ENCODE results near the gene GAREM1.
"Not testable (repeated sequence)": the region's sequence is repeated elsewhere in the genome, so short reads cannot be mapped to it uniquely, and the experiment has no call there.

GAREM1 gene

DNA sequence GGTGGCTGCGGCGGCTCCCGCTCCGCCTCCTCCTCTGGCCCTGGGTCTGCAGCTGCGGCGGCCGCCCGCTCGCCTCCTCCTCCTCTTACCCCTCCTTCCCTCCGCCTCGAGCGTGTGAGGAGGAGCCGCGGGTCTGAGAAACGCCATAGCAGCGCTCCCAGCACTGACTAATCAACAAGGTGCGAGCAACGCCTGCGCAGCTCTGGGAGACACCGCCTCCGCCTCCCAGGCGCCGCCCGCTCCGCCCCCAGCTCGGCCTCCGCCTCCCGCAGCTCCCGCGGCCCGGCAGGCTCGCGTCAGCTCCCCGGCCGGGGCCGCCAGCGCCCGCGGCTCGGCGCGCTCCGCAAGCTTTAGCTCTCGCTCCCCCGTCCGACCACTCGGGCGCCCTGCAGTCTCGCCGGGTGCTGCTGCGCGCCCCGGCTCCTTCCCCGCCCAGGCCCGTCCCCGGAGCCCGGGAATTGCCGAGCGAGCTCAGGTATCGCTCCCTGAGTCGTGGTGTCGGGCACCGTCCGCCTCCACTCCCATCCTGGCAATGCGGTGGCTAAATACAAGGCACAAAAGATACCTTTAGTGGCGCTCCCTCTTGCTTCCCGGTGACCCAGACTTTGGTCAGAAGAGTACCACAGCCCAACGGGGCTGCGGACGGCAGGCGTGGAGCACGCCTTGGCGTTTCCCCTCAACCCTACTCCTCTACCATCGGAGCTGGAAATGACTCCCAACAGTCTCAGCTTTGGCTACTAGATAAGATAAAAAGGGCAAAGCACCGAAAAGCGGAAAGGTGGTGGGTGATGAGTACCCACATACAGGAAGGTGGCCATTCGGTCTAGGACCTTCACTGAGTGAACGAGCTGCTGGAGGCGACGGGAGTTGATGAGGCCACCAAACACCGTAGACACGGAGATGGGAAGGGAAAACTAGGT lies at the start of gene GAREM1:
Gene GAREM1 (minus strand): TSS at position 169 of the 920 bp plus-strand sequence. CDS start 454 bp downstream, outside the sequence.
- peak; percentile 93 for DNase-seq (ENCODE audit: low read depth, low spot score)

DNA sequence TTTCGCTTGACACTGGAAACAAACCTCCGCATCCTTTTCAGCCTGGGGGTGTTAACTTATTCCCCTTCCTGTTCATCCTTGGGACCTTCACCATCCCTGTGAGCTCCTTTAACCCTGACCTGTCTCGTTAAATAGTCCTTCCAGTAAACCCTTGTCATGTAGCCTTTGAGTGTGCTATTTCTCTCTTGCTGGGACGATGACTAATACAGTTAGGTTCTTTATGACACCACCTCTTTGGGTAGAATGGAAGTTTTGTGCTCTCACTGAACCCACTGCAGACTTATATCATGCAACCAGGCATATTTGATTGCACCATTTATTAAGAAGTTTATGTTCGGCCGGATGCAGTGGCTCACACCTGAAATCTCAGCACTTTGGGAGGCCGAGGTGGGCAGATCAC lies 40.5 kb upstream of the GAREM1 start:
- no peak for DNase-seq (ENCODE audit: low read depth, low spot score)

DNA sequence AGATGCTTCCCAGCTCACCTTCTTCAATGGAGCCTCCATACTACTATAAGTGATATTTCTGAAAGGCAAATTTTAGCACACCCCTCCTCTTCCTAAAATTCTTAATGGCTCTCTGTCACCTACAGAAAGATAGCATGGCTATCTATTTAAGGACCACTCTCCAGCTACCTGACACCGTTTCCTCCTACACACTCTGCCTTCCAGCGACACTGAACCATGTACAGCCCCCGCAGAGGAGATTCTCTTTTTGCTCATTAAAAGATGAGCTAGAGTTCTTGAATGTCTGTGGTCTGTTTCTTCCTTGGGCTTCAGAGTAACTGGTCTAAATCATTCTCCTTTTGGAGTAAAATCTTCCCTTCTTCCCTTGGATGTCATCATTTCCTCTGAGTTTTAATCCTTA lies 38.4 kb upstream of the GAREM1 start:
- no peak for DNase-seq (ENCODE audit: low read depth, low spot score)

DNA sequence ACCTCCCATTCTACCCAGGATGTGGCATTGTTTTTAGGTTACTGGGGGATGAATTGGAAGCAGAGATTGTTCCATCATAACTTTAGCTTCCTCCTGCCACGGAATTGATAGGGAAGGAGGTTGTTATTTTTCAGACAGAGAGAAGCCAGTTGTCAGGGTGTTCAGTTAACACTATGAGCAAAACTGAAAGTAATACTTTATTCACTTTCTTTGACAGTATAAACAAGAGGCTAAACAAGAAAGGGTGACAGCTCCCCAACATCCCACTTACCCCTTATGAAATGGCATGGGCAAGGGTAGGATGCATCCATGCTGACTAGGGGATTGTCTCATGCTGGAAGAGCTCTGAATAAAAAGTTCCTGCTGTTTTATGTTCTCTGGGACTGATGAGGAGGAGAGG lies 36.4 kb upstream of the GAREM1 start:
- no peak for DNase-seq (ENCODE audit: low read depth, low spot score)

DNA sequence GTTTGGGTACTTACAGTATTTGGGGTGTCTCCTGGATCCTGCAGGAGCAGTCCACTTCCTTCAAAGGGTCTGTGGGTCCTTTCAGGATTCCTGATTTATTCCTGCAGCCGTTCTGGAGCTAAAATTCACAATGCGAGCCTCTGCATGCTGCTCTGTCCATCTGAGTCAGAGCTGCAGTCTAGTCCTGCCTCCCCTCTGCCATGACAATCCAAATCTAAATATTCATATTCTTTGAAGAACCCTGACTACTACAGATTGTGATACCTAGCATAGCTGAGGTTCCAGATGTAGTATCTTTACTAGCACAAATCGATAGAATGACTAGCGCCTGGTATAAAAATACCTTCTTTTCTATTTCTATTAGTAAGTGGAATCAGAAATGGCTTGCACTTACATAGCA lies 31.3 kb upstream of the GAREM1 start:
- no peak for DNase-seq (ENCODE audit: low read depth, low spot score)

DNA sequence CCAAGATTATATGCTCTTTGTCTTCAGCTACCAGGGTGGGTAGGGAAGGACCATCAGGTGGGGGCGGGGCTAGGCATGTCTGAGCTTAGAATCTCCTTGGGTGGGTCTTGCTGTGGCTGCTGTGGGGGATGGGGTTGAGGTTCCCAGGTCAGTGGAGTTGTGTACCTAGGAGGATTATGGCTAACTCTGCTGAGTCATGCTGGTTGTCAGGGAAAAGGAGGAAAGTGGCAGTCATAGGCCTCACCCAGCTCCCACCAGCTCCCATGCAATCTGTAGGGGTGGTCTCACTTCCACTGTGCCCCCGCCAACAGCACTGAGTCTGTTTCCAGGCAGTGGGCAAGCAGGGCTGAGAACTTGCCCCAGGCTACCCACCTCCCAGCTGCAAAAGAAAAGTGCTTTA lies 30.6 kb upstream of the GAREM1 start:
- not testable (repeated sequence) for DNase-seq (ENCODE audit: low read depth, low spot score)

DNA sequence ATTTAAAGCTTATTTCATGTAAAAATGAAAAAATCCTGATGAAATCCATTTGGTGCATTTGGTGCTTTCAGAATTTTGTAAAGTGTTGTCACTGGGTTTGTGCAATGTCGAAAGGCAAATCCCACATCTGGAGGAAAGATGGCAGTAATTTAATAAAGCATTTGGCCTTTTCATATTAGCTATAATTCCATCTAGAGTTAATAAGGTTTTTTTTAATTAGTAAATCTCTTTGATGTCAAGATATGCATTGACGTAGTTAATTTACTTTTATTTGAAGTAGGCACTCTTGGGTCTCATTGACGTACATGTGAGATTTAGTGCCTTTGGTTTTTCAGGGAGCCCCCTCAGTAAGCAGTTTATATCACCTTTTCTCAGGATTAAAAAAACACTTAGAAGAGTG lies 12.3 kb upstream of the GAREM1 start:
- no peak for DNase-seq (ENCODE audit: low read depth, low spot score)

DNA sequence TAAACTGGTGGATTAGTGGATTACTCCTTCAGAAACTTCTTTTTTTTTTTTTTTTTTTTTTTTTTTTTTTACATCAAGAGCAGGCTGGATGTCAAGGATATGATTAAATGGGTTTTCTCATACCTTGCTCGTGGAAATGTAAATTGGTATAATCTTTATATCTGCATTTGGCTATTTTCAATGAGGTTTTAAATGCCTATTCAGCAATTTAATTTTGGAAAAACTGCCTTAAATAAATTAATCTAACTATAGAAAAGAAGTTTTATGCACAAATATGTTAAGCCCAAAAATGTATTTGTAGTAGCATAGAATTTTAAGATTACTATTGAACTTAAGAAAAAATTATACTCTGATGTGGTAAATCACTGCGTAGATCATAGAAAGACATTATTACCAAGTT lies 11.4 kb upstream of the GAREM1 start:
- no peak for DNase-seq (ENCODE audit: low read depth, low spot score)

DNA sequence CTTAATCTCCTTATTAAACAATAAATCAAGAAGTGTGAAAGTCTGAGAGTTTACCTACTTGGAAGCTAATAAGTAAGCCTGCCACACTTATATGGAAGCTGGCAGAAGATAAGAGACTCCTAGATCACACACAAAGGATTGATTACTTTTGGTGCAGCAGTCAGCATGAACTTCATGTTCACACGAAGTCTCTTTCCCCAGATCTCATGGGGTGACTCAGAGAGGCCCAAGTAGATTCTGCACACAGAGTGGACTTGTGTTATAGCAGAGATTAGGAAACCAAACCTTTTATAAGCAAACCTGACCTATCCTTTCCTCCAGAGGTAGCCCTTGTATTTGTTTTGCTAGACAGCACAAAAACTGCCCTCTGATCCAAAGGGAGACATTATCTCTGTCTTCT lies 9.9 kb upstream of the GAREM1 start:
- no peak for DNase-seq (ENCODE audit: low read depth, low spot score)

DNA sequence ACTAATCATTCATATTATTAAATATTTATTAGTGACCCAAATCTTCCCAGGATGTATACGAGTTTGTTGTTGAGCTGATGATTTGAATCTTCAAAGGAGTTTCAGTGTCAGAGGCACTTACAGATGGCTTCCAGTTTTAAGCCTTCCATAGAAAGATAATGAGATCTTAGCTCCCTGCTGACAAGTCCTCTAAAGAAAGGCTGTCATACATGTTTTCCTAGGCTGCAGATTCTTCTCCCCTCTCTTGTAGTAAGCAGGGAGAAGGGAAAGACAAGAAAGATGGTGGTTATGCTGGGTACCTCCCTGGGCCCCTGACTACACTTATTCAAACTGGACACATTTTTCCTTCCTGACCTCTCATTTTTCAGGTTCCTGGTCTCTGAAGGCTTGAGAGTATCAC lies 8.1 kb upstream of the GAREM1 start:
- DNase-seq (ENCODE audit: low read depth, low spot score) = no peak

DNA sequence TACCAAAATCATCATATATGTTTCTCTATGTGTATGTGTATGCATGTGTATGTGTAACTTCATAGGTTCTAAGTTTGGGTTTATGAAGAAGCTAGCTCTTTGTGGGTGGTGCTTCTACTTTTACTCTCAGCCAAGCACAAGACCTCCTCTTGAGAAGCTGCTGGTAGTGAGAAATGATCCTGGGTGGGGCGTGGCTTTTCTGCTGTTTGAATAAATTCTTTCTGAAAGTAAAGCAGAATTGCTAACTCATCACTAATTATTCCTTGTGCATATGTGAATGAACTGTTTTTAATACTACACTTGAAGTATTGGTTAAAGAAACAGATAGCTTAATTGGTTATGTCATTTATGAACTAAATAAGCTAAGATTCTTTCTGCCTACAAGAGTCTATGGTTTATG lies 7.6 kb upstream of the GAREM1 start:
- no peak for DNase-seq (ENCODE audit: low read depth, low spot score)

DNA sequence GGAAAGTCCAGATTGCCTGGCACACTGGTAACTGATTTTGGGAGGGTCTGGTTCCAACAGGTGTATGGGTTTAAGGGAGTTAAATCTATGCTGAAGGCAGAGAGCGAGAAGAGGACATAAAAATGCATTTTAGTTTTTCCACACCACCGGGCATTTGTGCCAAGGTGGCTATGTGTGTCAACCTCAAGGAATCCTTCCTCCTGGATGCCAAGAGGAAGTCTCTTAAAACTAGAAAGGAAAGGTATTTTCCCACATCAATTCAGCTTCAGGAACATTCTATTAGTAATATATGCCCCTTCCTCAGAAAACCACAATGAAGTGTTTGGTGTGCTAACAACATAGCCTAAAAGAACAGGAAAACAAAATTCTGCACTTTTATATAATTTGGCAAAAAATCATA lies 5.4 kb upstream of the GAREM1 start:
- no peak for DNase-seq (ENCODE audit: low read depth, low spot score)

DNA sequence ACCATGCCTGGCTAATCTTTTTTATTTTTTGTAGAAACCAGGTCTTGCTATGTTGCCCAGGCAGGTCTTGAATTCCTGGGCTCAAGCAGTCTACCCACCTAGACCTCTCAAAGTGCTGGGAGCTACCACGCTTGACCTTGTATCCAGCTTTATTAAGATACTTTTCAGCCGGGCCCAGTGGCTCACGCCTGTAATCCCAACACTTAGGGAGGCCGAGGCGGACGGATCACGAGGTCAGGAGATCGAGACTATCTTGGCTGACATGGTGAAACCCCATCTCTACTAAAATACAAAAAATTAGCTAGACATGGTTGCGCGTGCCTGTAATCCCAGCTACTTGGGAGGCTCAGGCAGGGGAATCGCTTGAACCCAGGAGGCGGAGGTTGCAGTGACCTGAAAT lies 4.4 kb upstream of the GAREM1 start:
- DNase-seq (ENCODE audit: low read depth, low spot score) = not testable (repeated sequence)

DNA sequence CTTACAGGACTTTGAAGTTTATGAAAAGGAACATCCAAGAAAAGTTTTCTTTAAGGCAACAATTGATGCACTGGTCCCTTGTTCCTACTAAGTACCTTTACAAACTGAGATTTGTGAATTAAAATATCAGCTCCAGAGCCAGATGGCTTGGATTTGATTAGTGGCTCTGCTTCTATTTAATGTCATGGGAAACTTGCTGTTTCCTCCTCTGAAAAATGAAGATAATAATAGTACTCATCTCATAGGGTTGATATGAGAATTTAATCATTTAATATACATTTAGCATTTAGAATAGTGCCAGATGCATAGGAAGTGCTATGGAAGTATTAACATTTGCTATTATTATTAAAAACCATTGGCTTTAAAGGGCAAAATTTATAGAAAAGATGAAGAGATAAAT lies 2.6 kb upstream of the GAREM1 start:
- DNase-seq (ENCODE audit: low read depth, low spot score) = no peak

DNA sequence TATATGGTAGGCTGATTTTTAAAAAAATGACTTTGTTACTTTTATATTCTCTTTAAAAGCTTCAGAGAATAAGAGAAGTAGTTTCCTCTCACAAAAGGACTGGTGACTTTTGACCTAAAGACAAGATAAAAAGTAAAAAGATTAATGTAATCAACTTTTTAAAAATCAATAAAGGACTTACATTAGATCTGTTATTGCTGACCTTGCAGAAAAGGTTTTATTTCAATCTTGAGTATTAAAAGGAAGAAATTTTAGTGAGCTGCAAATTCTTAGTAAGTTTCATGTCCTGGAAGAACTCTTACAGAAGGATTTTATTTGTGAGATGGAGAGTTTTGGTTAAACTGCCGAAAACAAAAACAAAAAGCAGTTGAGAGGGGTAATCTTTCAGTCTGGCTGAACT lies 2.2 kb upstream of the GAREM1 start:
- no peak for DNase-seq (ENCODE audit: low read depth, low spot score)

DNA sequence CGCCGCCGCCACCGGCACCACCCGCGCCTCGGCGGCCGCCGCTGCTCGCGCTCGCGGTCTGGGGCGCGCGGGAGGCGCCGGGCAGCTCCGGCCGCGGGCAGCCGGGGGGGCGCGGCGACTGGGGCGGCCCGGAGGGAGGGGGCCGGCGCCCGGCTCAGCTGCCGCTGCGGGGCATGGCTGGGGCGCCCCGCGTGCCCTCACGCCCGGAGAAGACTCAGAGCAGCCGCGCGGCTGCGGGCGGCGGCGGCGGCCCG lies 295 bp downstream of the GAREM1 start:
- DNase-seq (ENCODE audit: low read depth, low spot score) = no peak

DNA sequence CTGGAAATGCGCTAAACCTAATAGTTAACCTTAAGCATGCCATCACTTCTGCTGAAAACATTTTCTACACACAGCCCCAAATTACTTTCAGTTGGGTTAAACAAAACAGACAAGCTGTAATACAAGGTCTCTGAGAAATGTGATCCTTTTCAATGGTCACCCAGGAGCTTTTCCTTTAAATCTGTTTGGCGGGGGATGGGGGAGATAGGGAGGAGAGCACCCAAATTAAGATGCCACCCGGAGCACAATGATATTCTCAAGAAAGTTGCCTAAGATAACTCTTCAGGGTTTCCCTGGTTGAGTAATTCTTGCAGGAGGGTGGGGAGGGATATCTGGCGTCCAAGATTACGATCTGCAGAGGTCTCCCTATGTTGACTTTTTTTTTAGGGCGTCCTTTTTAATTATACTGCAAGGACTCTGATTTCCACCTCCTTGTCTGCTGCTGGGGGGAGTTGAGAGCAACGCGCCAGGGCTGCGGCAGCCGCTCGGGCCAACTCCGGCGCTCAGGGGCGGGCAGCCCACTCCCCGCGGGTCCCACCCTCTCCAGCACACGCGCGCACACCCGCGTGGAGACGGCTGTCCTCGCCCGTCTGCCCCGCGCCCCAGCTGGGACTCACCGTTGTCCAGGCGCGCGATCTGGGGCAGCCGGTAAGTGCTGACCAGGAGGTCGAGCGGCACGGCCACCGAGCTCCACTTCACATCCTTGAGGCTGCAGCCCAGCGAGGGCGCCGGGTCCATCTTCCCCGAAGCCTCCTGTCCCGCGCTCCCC lies 807 bp downstream of the GAREM1 start:
- no peak for DNase-seq (ENCODE audit: low read depth, low spot score)

DNA sequence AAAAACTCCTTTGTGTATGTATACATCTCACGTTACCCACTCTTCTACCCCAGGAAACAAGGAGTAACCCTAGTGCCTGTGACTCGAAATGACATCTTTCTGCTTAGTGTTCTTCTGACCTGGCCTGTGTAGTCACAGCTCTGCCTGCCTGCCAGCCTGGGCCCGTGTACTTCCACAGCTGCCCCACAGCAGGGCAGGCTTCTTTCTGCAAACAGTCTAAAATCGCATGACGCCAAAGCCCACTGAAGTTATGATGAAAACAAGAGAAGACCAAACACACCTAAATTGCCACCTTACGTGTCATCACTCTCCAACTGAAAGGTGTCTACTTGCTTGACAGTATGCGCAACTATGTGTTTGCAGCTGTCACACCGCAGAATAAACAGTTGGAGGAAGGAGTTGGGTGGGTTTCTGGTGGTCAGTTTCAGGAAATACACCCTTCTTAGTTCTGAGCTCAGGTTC lies 1.5 kb downstream of the GAREM1 start:
- no peak for DNase-seq (ENCODE audit: low read depth, low spot score)

DNA sequence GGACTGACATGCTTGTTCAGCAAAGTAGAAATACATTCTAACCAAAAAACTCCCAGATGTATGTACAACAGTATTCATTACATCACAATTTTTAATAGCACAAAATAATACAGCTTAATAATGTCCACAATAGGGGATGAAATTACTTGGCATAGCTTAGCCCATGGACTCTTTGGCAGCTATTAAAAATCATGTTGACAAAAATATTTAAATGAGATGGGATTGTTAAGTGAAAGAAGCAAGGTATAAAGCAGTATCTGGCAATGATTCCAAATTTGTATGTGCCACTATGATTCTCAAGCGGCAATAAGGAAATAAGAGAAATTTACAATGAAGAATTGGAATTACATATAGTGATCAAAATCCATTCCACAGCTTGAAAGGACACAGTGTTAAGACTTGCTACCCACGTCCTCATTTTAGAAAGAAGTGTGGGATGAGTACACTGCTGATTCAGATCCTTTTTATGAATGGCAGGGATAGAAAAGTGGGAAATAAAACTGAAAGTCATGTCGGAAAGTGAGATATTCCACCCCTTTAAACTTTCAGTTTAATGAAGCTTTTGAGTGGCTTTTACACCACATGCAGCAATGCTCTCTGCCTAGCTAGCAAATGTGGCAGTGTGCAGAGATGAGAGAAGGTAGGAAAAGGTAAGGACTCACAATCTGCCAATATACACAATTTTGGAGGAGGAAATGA lies 2.4 kb downstream of the GAREM1 start:
- no peak for DNase-seq (ENCODE audit: low read depth, low spot score)

DNA sequence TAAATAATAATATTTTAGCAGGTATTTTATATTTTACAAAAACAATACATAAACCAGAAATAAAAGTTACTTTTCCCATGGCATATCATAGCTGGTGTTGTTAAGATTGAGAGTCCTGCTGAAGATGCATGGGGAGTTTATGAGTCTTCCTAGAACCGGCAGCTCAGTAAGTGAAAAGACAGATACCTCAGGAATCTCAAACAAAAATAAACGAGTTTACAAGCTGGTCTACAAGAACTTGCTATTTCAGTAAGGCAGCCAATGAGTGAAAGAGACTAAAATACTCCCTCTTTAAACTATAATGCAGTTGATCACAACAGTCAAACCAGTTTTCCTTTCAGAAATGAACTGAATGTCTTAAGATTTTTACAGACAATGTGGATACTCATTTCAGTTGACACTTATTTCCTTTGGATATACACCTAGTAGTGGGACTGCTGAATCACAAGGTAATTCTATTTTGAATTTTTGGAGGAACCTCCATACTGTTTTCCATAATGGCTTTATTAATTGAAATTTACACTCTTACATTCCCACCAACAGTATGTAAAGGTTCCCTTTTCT lies 8.9 kb downstream of the GAREM1 start:
- DNase-seq (ENCODE audit: low read depth, low spot score) = no peak

DNA sequence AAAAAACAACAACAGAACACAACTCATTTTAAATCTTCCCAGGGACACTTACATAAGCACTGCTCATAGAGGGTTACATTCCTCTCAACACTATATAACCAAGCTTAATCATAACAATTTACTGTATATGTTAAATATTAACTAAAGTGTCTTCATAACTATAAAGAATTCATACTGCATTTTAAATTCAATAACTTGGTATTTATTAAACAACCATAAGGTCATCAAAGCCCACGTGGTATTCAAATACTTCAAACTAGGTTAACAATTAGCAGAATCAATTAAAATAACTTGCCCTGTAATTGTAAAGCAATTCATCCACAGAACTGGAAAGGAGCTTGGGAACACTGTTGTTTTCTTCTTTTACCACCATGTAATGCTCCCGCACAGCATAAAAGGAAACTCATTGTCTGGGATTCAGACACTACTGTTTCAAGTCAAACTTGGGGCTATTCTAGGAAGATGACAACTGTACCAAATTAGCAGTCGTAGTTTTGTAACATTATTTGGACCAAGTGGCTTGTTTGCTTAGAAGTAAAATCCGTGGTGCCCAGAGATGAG lies 10.4 kb downstream of the GAREM1 start:
- DNase-seq (ENCODE audit: low read depth, low spot score) = no peak
